HepG2 (cell line): ENCODE measurements around the gene CCDC175. TPM values are rescaled to one million over a fixed set of nuclear protein-coding genes. Genes with fewer than 3 reads are reported as not detected.

ENCODE experiments used
- ATAC-seq: fragments of 200-7000 bp; cut with Tn5 transposase; 3 replicates; pipeline ENCODE4 v1.9.1; 2020; ENCODE audit warnings: mild to moderate bottlenecking, moderate library complexity
- BruUV-seq: library from RNA; stranded (reverse); fragments of 400-500 nt; replicated peaks from 2 replicates; lab custom pipeline; 2021; lab: Mats Ljungman, UMichigan
- CTCF ChIA-PET: fragments of 300-600 bp; formaldehyde crosslinking; extraction: SDS; loops from one replicate; lab custom pipeline; 2021; ENCODE audit warnings: low total read pairs, inconsistent platforms, low intra/inter-chr PET ratio; lab: Yijun Ruan, JAX
- POLR2A ChIA-PET: fragments of 350-600 bp; sonication (Branson Sonifier 250); formaldehyde crosslinking; loops from one replicate; lab custom pipeline; 2020; ENCODE audit warnings: antibody characterized with exemption, inconsistent platforms; lab: Yijun Ruan, JAX
- DNase-seq: peaks from one replicate; pipeline ENCODE4 v3.0.0-alpha.2; 2015; ENCODE audit warnings: low spot score
- FAIRE-seq: peaks from 3 replicates; lab custom pipeline; 2011; peaks lifted over from hg19 to GRCh38; lab: Jason Lieb, UNC
- H2AFZ ChIP-seq: one replicate; pipeline ENCODE4 v1.6.1; 2011; ENCODE audit warnings: low read length, inconsistent platforms
- H3K27ac ChIP-seq: fragments of 300-600 bp; 3 replicates; pipeline ENCODE4 v1.8.0; 2011; ENCODE audit warnings: mixed run types, mild to moderate bottlenecking, mixed read lengths, low read length, inconsistent platforms; ENCODE audit not compliant: insufficient read depth; ENCODE audit errors: extremely low read length
- H3K27me3 ChIP-seq, 2 experiments: fragments of 200-600 bp in 1 of 2; 2 replicates in 1 of 2; 3 replicates in 1 of 2; pipeline versions ENCODE4 v1.6.0 to v1.8.0; 2011; ENCODE audit warnings: low read length in 2 of 2, mild to moderate bottlenecking in 2 of 2, moderate library complexity in 2 of 2, inconsistent platforms in 1 of 2; ENCODE audit not compliant: insufficient read depth in 2 of 2, control insufficient read depth in 1 of 2
- H3K36me3 ChIP-seq, 2 experiments: fragments of 200-600 bp in 1 of 2; replicated peaks in 1 of 2; 2 replicates in 1 of 2; 3 replicates in 1 of 2; pipeline versions ENCODE4 v1.5.1 to v1.8.0; 2011; ENCODE audit warnings: low read length in 2 of 2, inconsistent platforms in 1 of 2; ENCODE audit not compliant: insufficient read depth in 2 of 2, control insufficient read depth in 1 of 2
- H3K4me1 ChIP-seq: 2 replicates; pipeline ENCODE4 v1.5.1; 2012; ENCODE audit warnings: low read length, inconsistent platforms; ENCODE audit not compliant: insufficient read depth
- H3K4me2 ChIP-seq: 2 replicates; pipeline ENCODE4 v1.6.0; 2011; ENCODE audit warnings: low read depth, low read length, inconsistent platforms
- H3K4me3 ChIP-seq, 3 experiments: fragments of 200-600 bp in 1 of 3; sonication (generic), shearing (Covaris generic) in 1 of 3; replicated peaks in 1 of 3; 2 replicates each; pipeline ENCODE4 v1.5.1; 2011 to 2016; ENCODE audit warnings: low read length in 3 of 3, inconsistent platforms in 2 of 3, low read depth in 2 of 3, mild to moderate bottlenecking in 2 of 3, control low read depth in 1 of 3, mixed read lengths in 1 of 3; ENCODE audit not compliant: insufficient read depth in 1 of 3
- H3K79me2 ChIP-seq: one replicate; pipeline ENCODE4 v1.6.1; 2011; ENCODE audit warnings: low read length, inconsistent platforms; ENCODE audit not compliant: insufficient read depth
- H3K9ac ChIP-seq: 2 replicates; pipeline ENCODE4 v1.6.0; 2011; ENCODE audit warnings: mild to moderate bottlenecking, low read depth, low read length, inconsistent platforms; ENCODE audit not compliant: insufficient read depth
- H3K9me3 ChIP-seq: 2 replicates; pipeline ENCODE4 v1.5.1; 2012; ENCODE audit warnings: mild to moderate bottlenecking, low read length
- H4K20me1 ChIP-seq: 2 replicates; pipeline ENCODE4 v1.6.0; 2011; ENCODE audit warnings: inconsistent platforms, mild to moderate bottlenecking, low read length, moderate library complexity; ENCODE audit not compliant: insufficient read depth
- ATM ChIP-seq: fragments of 450-650 bp; IDR thresholded peaks from 2 replicates; pipeline ENCODE4 v1.7.1; 2017; ENCODE audit warnings: mild to moderate bottlenecking, borderline replicate concordance
- HNF1A ChIP-seq, 2 experiments: sonication (generic) in 1 of 2; formaldehyde crosslinking in 1 of 2; IDR thresholded peaks; 2 replicates each; pipeline versions ENCODE4 v1.4.0 to v1.6.1; 2016 to 2020; ENCODE audit warnings: borderline replicate concordance in 1 of 2, low read depth in 1 of 2, mild to moderate bottlenecking in 1 of 2, missing genetic modification reagents in 1 of 2
- HNRNPUL1 ChIP-seq: fragments of 200-400 bp; formaldehyde crosslinking; IDR thresholded peaks from 2 replicates; pipeline ENCODE4 v1.6.1; 2017; ENCODE audit warnings: low read depth, mild to moderate bottlenecking, low read length, moderate library complexity
- KIAA2018 ChIP-seq: sonication (generic); formaldehyde crosslinking; IDR thresholded peaks from 2 replicates; pipeline ENCODE4 v1.5.0; 2020; ENCODE audit warnings: mild to moderate bottlenecking, missing genetic modification reagents, borderline replicate concordance
- MAFF ChIP-seq: IDR thresholded peaks from 2 replicates; pipeline ENCODE4 v1.6.1; 2011; ENCODE audit warnings: low read depth, low read length, improper control_type of control experiment
- MAFK ChIP-seq, 2 experiments: IDR thresholded peaks in 1 of 2; conservative IDR thresholded peaks in 1 of 2; 2 replicates each; pipeline ENCODE4 v1.6.1; 2011; ENCODE audit warnings: improper control_type of control experiment in 2 of 2, low read length in 2 of 2
- ZFAT ChIP-seq: sonication (generic); formaldehyde crosslinking; conservative IDR thresholded peaks from 2 replicates; pipeline ENCODE4 v1.8.1; 2023; ENCODE audit warnings: missing genetic modification reagents, inconsistent platforms
- WGBS: methylation state at CpG from one replicate; pipeline ENCODE4 v1.1.6; 2017; ENCODE audit warnings: low lambda C conversion rate; 5-methylcytosine and 5-hydroxymethylcytosine counted together
- in situ Hi-C: cut with HindIII; loops from 2 replicates; pipeline ENCODE4 v1.10.0; 2017; ENCODE audit warnings: low pct_unique_long_range_greater_than_20kb; ENCODE audit not compliant: extremely low pct_ligation_motif_present
- intact Hi-C: fragments of 100-400 bp; cut with micrococcal nuclease; formaldehyde crosslinking; loops from one replicate; pipeline ENCODE4 v1.10.0; 2022; ENCODE audit not compliant: unreplicated experiment
- polyA plus RNA-seq, 8 experiments: library from polyadenylated mRNA; depleted of rRNA in 3 of 8; stranded (reverse) in 7 of 8; unstranded in 1 of 8; fragments of >200 nt; fragmentation: Illumina TruSeq in 4 of 8; extraction: Trizol in 4 of 8; gene quantifications; 2 replicates each; pipeline versions ENCODE4 v1.2.1 to v1.2.3, GENCODE V29; 2011 to 2016; ENCODE audit warnings: low read depth in 4 of 8, missing spikeins in 1 of 8, mixed read lengths in 1 of 8; ENCODE audit not compliant: insufficient read depth in 1 of 8
- total RNA-seq, 5 experiments: library from RNA; depleted of rRNA; stranded (reverse); fragments of >200 nt; fragmentation: Illumina TruSeq; extraction: Trizol; gene quantifications; 2 replicates each; pipeline ENCODE4 v1.2.3, GENCODE V29; 2016; ENCODE audit warnings: low read depth in 1 of 5

Gene CCDC175
- total and polyA plus RNA-seq, 2 of the 13 experiments (the other 11 are each of a cell fraction or from before 2014, with no cell fraction given): not detected

- intact Hi-C loops: no loop called here
- POLR2A ChIA-PET: no interaction called here
Observed at GRCh38 chr14:59566725-59567124, 9.9 kb downstream of the CCDC175 start.

More at GRCh38 chr14:59566725-59567124, 9.9 kb downstream of the CCDC175 start:
- in situ Hi-C loops: no loop called here
- no peak for DNase-seq
- no peaks in the 10 kb centered on the region for H3K36me3 ChIP-seq
- BruUV-seq: no TSS peak
- no peaks in the 10 kb centered on the region for H4K20me1 ChIP-seq
- no peak overlapping the region for H2AFZ ChIP-seq
- no peaks in the 10 kb centered on the region for H3K27me3 ChIP-seq
- H3K4me3 ChIP-seq: no peak overlapping the region
- 2% methylated on average over 3 of the region's 3 CpGs for WGBS
- peak; percentile 57 for TF ChIP-seq MAFF
- TF ChIP-seq KIAA2018 (CRISPR knock-in tag): no peak
- TF ChIP-seq HNRNPUL1: no peak
- TF ChIP-seq MAFK (conservative IDR thresholded peaks at IDR 0.05 in 1 of 2, IDR thresholded peaks at IDR 0.05 in 1 of 2; ENCODE audit: low read length in 2 of 2): peak; percentile 56 to 64
- no peak for TF ChIP-seq ZFAT
- TF ChIP-seq ATM: no peak
- no peak for TF ChIP-seq HNF1A (IDR thresholded peaks at IDR 0.05; ENCODE audit: low read depth)
- no peak for TF ChIP-seq HNF1A (CRISPR knock-in tag; IDR thresholded peaks at IDR 0.05; ENCODE audit: borderline replicate concordance)
- TF ChIP-seq, all 625 proteins: peak for 2
- H3K4me2 ChIP-seq: no peak overlapping the region
- H3K4me1 ChIP-seq: no peaks in the 10 kb centered on the region
- no peak overlapping the region for H3K9ac ChIP-seq
- ATAC-seq (no peak), FAIRE-seq (no peak)
- no peaks in the 10 kb centered on the region for H3K9me3 ChIP-seq
- CTCF ChIA-PET: no interaction called here
- H3K27ac ChIP-seq: no peak overlapping the region
- no peaks in the 10 kb centered on the region for H3K79me2 ChIP-seq
